ENCODE data around the gene SLC10A6. TPM values are rescaled to one million over a fixed set of nuclear protein-coding genes. Genes with fewer than 3 reads are reported as not detected.

The SLC10A6 gene
- polyA plus RNA-seq, 4 donors: 0.17 to 0.32 (median 0.21) TPM; not detected in 1

GRCh38 chr4:86809809-86810208, 39.4 kb downstream of the SLC10A6 start:
- DNase-seq (ENCODE audit: low read depth in 4 of 4, low spot score in 3 of 4): no peak

- no peak for DNase-seq (ENCODE audit: low read depth in 4 of 4, low spot score in 3 of 4)
These were observed 58.1 kb downstream of the SLC10A6 start for GRCh38 chr4:86791126-86791525.

GRCh38 chr4:86788826-86789225, 60.4 kb downstream of the SLC10A6 start:
- no peak for DNase-seq (ENCODE audit: low read depth in 4 of 4, low spot score in 3 of 4)

GRCh38 chr4:86778175-86778574, 71.0 kb downstream of the SLC10A6 start:
- DNase-seq (ENCODE audit: low read depth in 4 of 4, low spot score in 3 of 4): peak in 1 of 4 donors; percentile 3

GRCh38 chr4:86775061-86775460, 74.1 kb downstream of the SLC10A6 start:
- DNase-seq (ENCODE audit: low read depth in 4 of 4, low spot score in 3 of 4): no peak

Other genes starting within 250 kb of the SLC10A6 start
- 1 to 10 TPM in 2 of 4 donors, under 1 TPM in 2; 0.42 to 2.2 (median 1.3) TPM for gene C4orf36, start 43.0 kb upstream of the SLC10A6 start, polyA plus RNA-seq (ENCODE audit: insufficient read length in 4 of 4)
- 10 to 100 TPM; 29.2 to 56.1 (median 50.1) TPM for gene AFF1, start 85.6 kb upstream of the SLC10A6 start, polyA plus RNA-seq (ENCODE audit: insufficient read length in 4 of 4)

All from left renal pelvis (tissue), 4 donors.